Aorta (tissue), 5 donors: ENCODE results near the gene PTGES2. TPM values are rescaled to one million over a fixed set of nuclear protein-coding genes. Genes with fewer than 3 reads are reported as not detected.

Experiments
- ATAC-seq: fragments of 200-7000 bp; cut with Tn5 transposase; one replicate; pipeline ENCODE4 v1.9.1; 2022; ENCODE audit warnings: moderate library complexity; ENCODE audit not compliant: low FRiP score
- DNase-seq, 2 donors: peaks; one replicate each; pipeline ENCODE4 v3.0.0-alpha.2; 2020
- H3K27ac ChIP-seq, 2 donors: one replicate each; pipeline ENCODE4 v1.5.1; 2013; ENCODE audit warnings: low read length in 2 of 2, mild to moderate bottlenecking in 2 of 2, moderate library complexity in 2 of 2, control low read depth in 1 of 2, inconsistent platforms in 1 of 2, low read depth in 1 of 2
- H3K27me3 ChIP-seq, 2 donors: one replicate each; pipeline ENCODE4 v1.6.1; 2013; ENCODE audit warnings: control low read depth in 1 of 2, low read length in 1 of 2, mild to moderate bottlenecking in 1 of 2, moderate library complexity in 1 of 2; ENCODE audit not compliant: insufficient read depth in 2 of 2, control insufficient read depth in 1 of 2
- H3K36me3 ChIP-seq, 2 donors: one replicate each; pipeline ENCODE4 v1.6.1; 2013; ENCODE audit warnings: control low read depth in 1 of 2, low read length in 1 of 2, mild to moderate bottlenecking in 1 of 2; ENCODE audit not compliant: insufficient read depth in 2 of 2, control insufficient read depth in 1 of 2
- H3K4me1 ChIP-seq, 2 donors: one replicate each; pipeline ENCODE4 v1.6.1; 2013; ENCODE audit warnings: low read length in 2 of 2, control low read depth in 1 of 2, mild to moderate bottlenecking in 1 of 2, moderate library complexity in 1 of 2; ENCODE audit not compliant: insufficient read depth in 2 of 2, control insufficient read depth in 1 of 2
- H3K4me3 ChIP-seq, 2 donors: one replicate each; pipeline ENCODE4 v1.5.1; 2013; ENCODE audit warnings: low read length in 2 of 2, control low read depth in 1 of 2, mild to moderate bottlenecking in 1 of 2
- H3K9me3 ChIP-seq: one replicate; pipeline ENCODE4 v1.6.1; 2013; ENCODE audit warnings: mild to moderate bottlenecking, low read length; ENCODE audit not compliant: control insufficient read depth
- WGBS, 2 donors: extraction: QIAGEN DNeasy Blood & Tissue Kit; methylation state at CpG; one replicate each; pipeline ENCODE4 v1.1.7; 2013; 5-methylcytosine and 5-hydroxymethylcytosine counted together
- intact Hi-C, 2 donors: fragments of 100-400 bp; cut with DNase I; formaldehyde crosslinking; loops; one replicate each; pipeline versions ENCODE4 v1.14.2 to v1.15.0; 2022
- polyA plus RNA-seq, 2 donors: library from polyadenylated mRNA; stranded (reverse); fragments of 200-250 nt; gene quantifications; one replicate each; pipeline ENCODE4 v1.2.3, GENCODE V29; 2013
- total RNA-seq, 2 donors: library from RNA; stranded (reverse); fragmentation: NEBNext Ultra II Directional; extraction: Animal tissue kit (Norgen Biotek cat#: 25700); gene quantifications; one replicate each; pipeline ENCODE4 v1.2.1, GENCODE V29; 2021
- donor health status: healthy with polysubstance abuse.
- donor health status: Bipolar disorder and iron deficiency.
- donor health status: DM: no; HTN: no; CAD: no.
- donor health status: DM: no; HTN: no; CAD: no.
- donor health status: DM: yes; HTN: yes; CAD: no.

The PTGES2 gene
- total and polyA plus RNA-seq, 4 donors: 29.9 to 56.2 (median 37.8) TPM

GRCh38 chr9:128164307-128164885 lies 36.9 kb upstream of the PTGES2 start:
- DNase-seq (no peak), ATAC-seq (no peak)
- H3K9me3 ChIP-seq: no peaks in the 10 kb centered on the region
- H3K36me3 ChIP-seq: peaks cover 0 to 6% of the 10 kb centered on the region in 2 donors
- no peaks in the 10 kb centered on the region for H3K27me3 ChIP-seq
- 75 to 77% methylated on average over 14 of the region's 14 CpGs for WGBS, 2 donors
- no peak overlapping the region for H3K4me3 ChIP-seq
- intact Hi-C loops: no loop called here
- H3K27ac ChIP-seq: no peak overlapping the region
- H3K4me1 ChIP-seq: no peaks in the 10 kb centered on the region

DNA sequence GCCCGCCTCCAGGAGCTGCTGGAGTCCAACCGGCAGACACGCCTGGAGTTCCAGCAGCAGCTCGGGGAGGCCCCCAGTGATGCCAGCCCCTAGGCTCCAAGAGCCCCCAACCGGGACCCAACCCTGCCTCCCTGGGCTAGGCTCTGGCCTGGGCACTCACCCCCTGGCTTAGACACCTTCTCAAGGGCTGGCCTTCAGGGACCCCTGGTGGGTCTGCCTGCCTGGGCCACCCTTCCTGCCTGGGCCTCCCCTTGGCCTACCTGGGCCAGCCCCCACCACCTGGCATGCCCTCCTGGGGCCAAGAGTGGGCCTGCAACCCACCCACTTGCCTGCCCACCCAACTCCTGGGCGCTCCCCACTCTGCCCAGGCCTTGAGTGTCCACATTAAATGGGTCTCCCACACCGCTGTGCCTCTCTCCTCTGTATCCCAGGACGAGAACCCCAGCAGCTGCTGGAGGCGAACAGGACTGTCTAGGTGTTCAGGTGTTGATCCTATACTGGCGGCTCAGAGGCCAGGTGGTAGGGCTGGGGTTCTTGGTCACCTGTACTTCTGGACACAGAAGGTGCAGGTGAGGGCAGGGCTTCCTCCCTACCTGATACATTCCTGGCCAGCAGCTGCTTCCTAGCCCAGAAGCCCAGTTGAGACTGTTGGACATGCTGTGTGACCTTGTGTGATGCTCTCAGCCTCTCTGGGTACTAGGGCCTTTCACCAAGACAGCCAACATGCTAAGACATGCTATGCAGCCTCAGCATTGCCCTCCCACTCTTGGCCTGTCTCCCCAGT lies 36.2 kb upstream of the PTGES2 start:
- Histone ChIP-seq H3K4me1 (no peaks in the 10 kb centered on the region), H3K27ac (no peak overlapping the region), H3K4me3 (no peak overlapping the region), H3K9me3 (no peaks in the 10 kb centered on the region), H3K36me3 (peaks cover 0 to 6% of the 10 kb centered on the region in 2 donors), H3K27me3 (no peaks in the 10 kb centered on the region)
- DNase-seq (no peak), ATAC-seq (no peak)
- intact Hi-C loops: no loop called here
- 95 to 96% methylated on average over 10 of the region's 10 CpGs for WGBS, 2 donors

DNA sequence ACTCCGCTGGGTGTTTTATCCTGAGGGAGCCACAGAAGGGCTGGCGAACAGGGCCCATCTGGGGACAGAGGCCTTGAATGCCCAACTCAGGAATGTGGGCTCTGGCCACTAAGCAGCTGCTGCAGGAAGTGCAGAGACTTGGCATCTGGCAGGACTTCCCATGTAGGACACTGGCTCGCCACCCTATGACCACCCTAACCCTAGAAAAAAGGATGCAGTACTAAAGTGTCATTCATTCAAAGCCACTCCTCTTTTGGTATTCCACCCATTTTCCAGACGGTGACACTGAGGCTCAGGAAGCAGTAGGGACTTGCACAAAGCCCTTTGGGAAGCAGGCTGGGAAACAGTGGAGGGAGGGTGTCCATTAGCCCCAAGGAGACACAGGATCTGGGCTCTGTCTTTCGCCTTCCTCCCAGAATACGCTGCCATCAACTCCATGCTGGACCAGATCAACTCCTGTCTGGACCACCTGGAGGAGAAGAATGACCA lies 35.5 kb upstream of the PTGES2 start:
- Histone ChIP-seq H3K4me3 (no peak overlapping the region), H3K27me3 (no peaks in the 10 kb centered on the region), H3K4me1 (no peaks in the 10 kb centered on the region), H3K36me3 (peaks cover 0 to 6% of the 10 kb centered on the region in 2 donors), H3K27ac (no peak overlapping the region), H3K9me3 (no peaks in the 10 kb centered on the region)
- intact Hi-C loops: no loop called here
- WGBS, 2 donors: 87 to 92% methylated on average over 6 of the region's 6 CpGs
- ATAC-seq (no peak), DNase-seq (no peak)

- H3K4me3 ChIP-seq: no peak overlapping the region
- DNase-seq: peak; percentile 85 to 93
- no peak overlapping the region for H3K27ac ChIP-seq
These were observed 34.9 kb upstream of the PTGES2 start for GRCh38 chr9:128162215-128163026.

DNA sequence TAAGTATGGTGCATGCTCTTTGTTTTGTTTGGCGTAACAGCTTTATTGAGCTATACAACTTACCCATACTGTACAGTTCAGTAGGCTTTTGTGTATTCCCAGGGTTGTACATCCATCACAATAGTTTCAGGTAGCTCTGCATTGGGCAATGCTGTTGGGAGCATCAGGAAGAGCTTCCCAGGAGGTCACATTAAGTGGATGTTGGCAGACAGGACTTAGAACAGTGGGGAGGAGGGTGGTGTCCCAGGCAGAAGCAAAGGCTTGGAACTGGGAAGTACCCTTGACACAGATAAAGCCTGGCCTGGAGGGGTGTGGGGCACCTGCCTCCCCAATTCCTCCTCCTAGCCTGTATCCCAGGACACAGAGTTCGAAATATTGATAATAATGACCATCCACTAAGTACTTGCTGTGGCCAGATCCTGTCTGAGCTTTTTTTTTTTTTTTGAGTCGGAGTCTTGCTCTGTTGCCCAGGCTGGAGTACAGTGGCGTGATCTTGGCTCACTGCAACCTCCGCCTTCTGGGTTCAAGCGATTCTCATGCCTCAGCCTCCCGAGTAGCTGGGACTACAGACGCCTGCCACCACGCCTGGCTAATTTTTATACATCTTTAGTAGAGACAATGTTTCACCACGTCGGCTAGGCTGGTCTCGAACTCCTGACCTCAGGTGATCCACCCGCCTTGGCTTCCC lies 33.8 kb upstream of the PTGES2 start:
- ATAC-seq: no peak
- Histone ChIP-seq H3K4me3 (no peak overlapping the region), H3K27ac (no peak overlapping the region), H3K27me3 (no peaks in the 10 kb centered on the region), H3K4me1 (no peaks in the 10 kb centered on the region), H3K9me3 (no peaks in the 10 kb centered on the region), H3K36me3 (no peaks in the 10 kb centered on the region)
- 71 to 79% methylated on average over 13 of the region's 13 CpGs for WGBS, 2 donors
- DNase-seq: no peak
- intact Hi-C loops: no loop called here

More at GRCh38 chr9:128162215-128163026, 34.9 kb upstream of the PTGES2 start:
- Histone ChIP-seq H3K9me3 (no peaks in the 10 kb centered on the region), H3K27me3 (no peaks in the 10 kb centered on the region), H3K4me1 (no peaks in the 10 kb centered on the region), H3K36me3 (peaks cover 0 to 5% of the 10 kb centered on the region in 2 donors)
- ATAC-seq: peak; percentile 45
- intact Hi-C loops: no loop called here
- WGBS, 2 donors: 40 to 43% methylated on average over 10 of the region's 10 CpGs

GRCh38 chr9:128160603-128160987 lies 33.1 kb upstream of the PTGES2 start:
- intact Hi-C loops: no loop called here
- 0 to 1% methylated on average over 23 of the region's 23 CpGs for WGBS, 2 donors
- no peaks in the 10 kb centered on the region for H3K27me3 ChIP-seq
- H3K9me3 ChIP-seq: no peaks in the 10 kb centered on the region
- no peaks in the 10 kb centered on the region for H3K36me3 ChIP-seq
- H3K4me1 ChIP-seq: no peaks in the 10 kb centered on the region
- peak overlapping the region in 1 of 2 donors; percentile 49 for H3K27ac ChIP-seq
- ATAC-seq: peak; percentile 1
- H3K4me3 ChIP-seq: peak overlapping the region; percentile 65 to 93
- no peak for DNase-seq

GRCh38 chr9:128159784-128160602 lies 32.5 kb upstream of the PTGES2 start, which contains the start of gene BBLN:
TSS of gene BBLN (plus strand) at chr9:128160265. CDS start at chr9:128160408, 143 bp downstream.
- H3K27ac ChIP-seq: peak within 1 kb of the TSS in 1 of 2 donors; percentile 49
- 0 to 1% methylated on average over 64 to 77 of the region's 77 CpGs for whole genome bisulfite sequencing, 2 donors
- H3K4me1 ChIP-seq: no peaks in the 10 kb centered on the region
- peak; percentile 96 for ATAC-seq
- intact Hi-C loops: no loop called here
- no peaks in the 10 kb centered on the region for H3K27me3 ChIP-seq
- H3K36me3 ChIP-seq: no peaks in the 10 kb centered on the region
- no peaks in the 10 kb centered on the region for H3K9me3 ChIP-seq
- peak within 1 kb of the TSS; percentile 65 to 93 for H3K4me3 ChIP-seq
- DNase-seq: peak; percentile 96 to 98

DNA sequence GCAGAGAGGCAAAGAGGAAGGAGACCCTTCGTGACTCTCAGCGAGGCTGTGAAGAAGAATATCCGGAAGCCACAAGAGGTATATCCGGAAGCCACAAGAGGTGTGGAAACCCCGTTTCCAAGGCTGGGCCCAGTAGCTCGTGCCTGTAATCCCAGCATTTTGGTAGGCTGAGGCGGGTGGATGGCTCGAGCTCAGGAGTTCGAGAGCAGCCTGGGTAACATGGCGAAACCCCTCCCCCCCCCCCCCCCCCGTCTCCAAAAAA lies 31.9 kb upstream of the PTGES2 start:
- Histone ChIP-seq H3K4me1 (no peaks in the 10 kb centered on the region), H3K9me3 (no peaks in the 10 kb centered on the region), H3K27me3 (no peaks in the 10 kb centered on the region), H3K36me3 (no peaks in the 10 kb centered on the region), H3K4me3 (no peak overlapping the region), H3K27ac (peak overlapping the region in 1 of 2 donors; percentile 4)
- 33 to 37% methylated on average over 11 of the region's 11 CpGs for WGBS, 2 donors
- DNase-seq (no peak), ATAC-seq (peak; percentile 3)
- intact Hi-C loops: no loop called here
